ENCODE data around the gene ERCC2.

GRCh38 chr19:45391346-45391745 lies 21.0 kb upstream of the ERCC2 start:
- TF ChIP-seq CTCF (IDR thresholded peaks at IDR 0.05): no peak
- TF ChIP-seq EP300 (IDR thresholded peaks at IDR 0.05): no peak

Measured in ovary (tissue), 3 donors.